Fibroblast of lung (primary cell): Measurements from ENCODE around the gene DRG2. TPM values are rescaled to one million over a fixed set of nuclear protein-coding genes. Genes with fewer than 3 reads are reported as not detected.

Source experiments
- DNase-seq, 2 donors: peaks; one replicate each; pipeline versions ENCODE4 v3.0.0 to v3.0.0-alpha.2; 2010; ENCODE audit warnings: low read depth in 2 of 2
- H2AFZ ChIP-seq: 2 replicates; pipeline ENCODE4 v1.5.1; 2012; ENCODE audit warnings: low read length, control low read depth, inconsistent platforms
- H3K27ac ChIP-seq: 2 replicates; pipeline ENCODE4 v1.5.1; 2011; ENCODE audit warnings: low read length, control low read depth; ENCODE audit not compliant: insufficient read depth
- H3K27me3 ChIP-seq: 2 replicates; pipeline ENCODE4 v1.5.1; 2011; ENCODE audit warnings: mild to moderate bottlenecking, low read length; ENCODE audit not compliant: control insufficient read depth, insufficient read depth
- H3K36me3 ChIP-seq: 2 replicates; pipeline ENCODE4 v1.5.1; 2011; ENCODE audit warnings: low read length; ENCODE audit not compliant: control insufficient read depth, insufficient read depth
- H3K4me1 ChIP-seq: 2 replicates; pipeline ENCODE4 v1.5.1; 2011; ENCODE audit warnings: low read length; ENCODE audit not compliant: control insufficient read depth, insufficient read depth; ENCODE audit errors: extremely low read depth
- H3K4me2 ChIP-seq: 2 replicates; pipeline ENCODE4 v1.5.1; 2011; ENCODE audit warnings: low read length, control low read depth; ENCODE audit not compliant: insufficient read depth; ENCODE audit errors: extremely low read depth
- H3K4me3 ChIP-seq, 4 experiments: fragments of 200-600 bp in 1 of 4; sonication (generic) in 1 of 4; replicated peaks in 1 of 4; 2 replicates each; pipeline ENCODE4 v1.5.1; 2011 to 2016; ENCODE audit warnings: low read length in 4 of 4, low read depth in 3 of 4, mild to moderate bottlenecking in 3 of 4, control low read depth in 2 of 4, inconsistent platforms in 1 of 4, mixed read lengths in 1 of 4; ENCODE audit not compliant: insufficient read depth in 1 of 4; ENCODE audit errors: control extremely low read depth in 1 of 4
- H3K79me2 ChIP-seq: 2 replicates; pipeline ENCODE4 v1.5.1; 2012; ENCODE audit warnings: mild to moderate bottlenecking, low read length, inconsistent platforms; ENCODE audit not compliant: control insufficient read depth, insufficient read depth
- H3K9ac ChIP-seq: 2 replicates; pipeline ENCODE4 v1.5.1; 2011; ENCODE audit warnings: mild to moderate bottlenecking, low read length, control low read depth; ENCODE audit not compliant: insufficient read depth
- H3K9me3 ChIP-seq: 2 replicates; pipeline ENCODE4 v1.5.1; 2012; ENCODE audit warnings: low read depth, low read length; ENCODE audit not compliant: control insufficient read depth, insufficient read depth
- H4K20me1 ChIP-seq: 2 replicates; pipeline ENCODE4 v1.5.1; 2011; ENCODE audit warnings: low read length; ENCODE audit not compliant: control insufficient read depth, insufficient read depth; ENCODE audit errors: extremely low read depth
- EZH2 ChIP-seq: IDR thresholded peaks from 2 replicates; pipeline ENCODE4 v1.5.1; 2012; ENCODE audit warnings: low read length, control low read depth, mild to moderate bottlenecking; ENCODE audit errors: missing control alignments
- polyA plus RNA-seq, 2 donors: library from polyadenylated mRNA; depleted of rRNA in 1 of 2; stranded (reverse) in 1 of 2; unstranded in 1 of 2; fragments of >200 nt; gene quantifications; 2 replicates each; pipeline ENCODE4 v1.2.1, GENCODE V29; 2011 to 2012; ENCODE audit warnings: missing spikeins in 1 of 2
- total RNA-seq: library from RNA; depleted of rRNA; stranded (reverse); fragments of >200 nt; gene quantifications from 2 replicates; pipeline ENCODE4 v1.2.1, GENCODE V29; 2014
- TF ChIP-seq, protein P1 (sequence below), 2 donors: IDR thresholded peaks in 1 of 2; conservative IDR thresholded peaks in 1 of 2; 1 replicate in 1 of 2; 2 replicates in 1 of 2; pipeline ENCODE4 v1.5.1; 2011 to 2012; ENCODE audit warnings: low read length in 2 of 2, control low read depth in 1 of 2, inconsistent platforms in 1 of 2, low read depth in 1 of 2, mild to moderate bottlenecking in 1 of 2

DRG2 gene
- total and polyA plus RNA-seq, 2 donors (not counting 1 experiment from before 2014, with no cell fraction given): 26.7 to 30.1 TPM

DNA sequence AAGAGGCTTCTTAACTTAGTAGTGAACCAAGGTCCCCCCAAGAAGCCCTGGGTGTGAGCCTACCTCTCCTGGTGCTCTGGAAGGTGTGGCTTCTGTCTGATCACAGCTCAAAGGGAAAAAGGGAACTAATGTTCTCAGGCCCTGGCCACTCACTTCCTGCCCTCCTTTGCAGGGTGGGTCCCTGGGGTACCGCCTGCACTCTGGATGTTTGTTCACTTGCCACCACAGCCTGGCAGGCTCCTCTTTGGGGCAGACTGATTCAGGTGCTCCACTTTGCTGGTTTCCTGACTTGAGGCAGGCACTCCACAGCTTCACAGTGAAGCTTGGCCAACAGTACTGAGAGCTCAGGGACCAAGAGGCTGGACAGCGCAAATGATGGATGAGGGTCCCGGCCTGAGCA is 14.9 kb downstream of the DRG2 start:
- no peak overlapping the region for H3K4me3 ChIP-seq
- no peak overlapping the region for H3K27ac ChIP-seq
- no peak overlapping the region for H3K9ac ChIP-seq
- no peak overlapping the region for H3K4me2 ChIP-seq
- H3K36me3 ChIP-seq: peaks cover 27% of the 10 kb centered on the region
- no peaks in the 10 kb centered on the region for H4K20me1 ChIP-seq
- H3K79me2 ChIP-seq: no peaks in the 10 kb centered on the region
- H3K4me1 ChIP-seq: no peaks in the 10 kb centered on the region
- no peak for TF ChIP-seq EZH2
- TF ChIP-seq, protein P1, sequence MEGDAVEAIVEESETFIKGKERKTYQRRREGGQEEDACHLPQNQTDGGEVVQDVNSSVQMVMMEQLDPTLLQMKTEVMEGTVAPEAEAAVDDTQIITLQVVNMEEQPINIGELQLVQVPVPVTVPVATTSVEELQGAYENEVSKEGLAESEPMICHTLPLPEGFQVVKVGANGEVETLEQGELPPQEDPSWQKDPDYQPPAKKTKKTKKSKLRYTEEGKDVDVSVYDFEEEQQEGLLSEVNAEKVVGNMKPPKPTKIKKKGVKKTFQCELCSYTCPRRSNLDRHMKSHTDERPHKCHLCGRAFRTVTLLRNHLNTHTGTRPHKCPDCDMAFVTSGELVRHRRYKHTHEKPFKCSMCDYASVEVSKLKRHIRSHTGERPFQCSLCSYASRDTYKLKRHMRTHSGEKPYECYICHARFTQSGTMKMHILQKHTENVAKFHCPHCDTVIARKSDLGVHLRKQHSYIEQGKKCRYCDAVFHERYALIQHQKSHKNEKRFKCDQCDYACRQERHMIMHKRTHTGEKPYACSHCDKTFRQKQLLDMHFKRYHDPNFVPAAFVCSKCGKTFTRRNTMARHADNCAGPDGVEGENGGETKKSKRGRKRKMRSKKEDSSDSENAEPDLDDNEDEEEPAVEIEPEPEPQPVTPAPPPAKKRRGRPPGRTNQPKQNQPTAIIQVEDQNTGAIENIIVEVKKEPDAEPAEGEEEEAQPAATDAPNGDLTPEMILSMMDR (conservative IDR thresholded peaks at IDR 0.05 in 1 of 2, IDR thresholded peaks at IDR 0.05 in 1 of 2; ENCODE audit: low read depth in 1 of 2, low read length in 2 of 2): no peak
- DNase-seq: no peak
- no peak overlapping the region for H2AFZ ChIP-seq
- H3K9me3 ChIP-seq: no peaks in the 10 kb centered on the region
- no peaks in the 10 kb centered on the region for H3K27me3 ChIP-seq

DNA sequence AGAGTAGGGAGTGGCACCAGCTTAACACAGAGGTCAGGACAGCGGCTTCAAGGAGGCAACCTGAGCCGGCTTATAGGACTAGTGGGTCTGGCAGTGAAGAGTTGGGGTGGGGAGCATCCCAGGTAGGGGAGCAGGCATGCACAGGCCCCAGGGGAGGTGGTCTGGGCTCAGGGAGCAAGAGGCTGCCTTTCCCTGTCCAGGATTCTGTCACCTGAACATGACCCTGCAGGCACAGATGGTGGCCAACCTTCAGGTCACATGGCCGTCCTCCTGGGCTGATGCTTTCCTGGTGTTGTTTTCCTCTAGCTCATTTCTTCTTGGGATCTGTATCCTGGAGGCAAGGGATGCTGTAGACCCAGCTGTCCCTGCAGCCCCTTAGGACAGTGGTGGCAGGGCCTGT is 17.3 kb downstream of the DRG2 start:
- no peaks in the 10 kb centered on the region for H4K20me1 ChIP-seq
- no peak overlapping the region for H3K9ac ChIP-seq
- no peak overlapping the region for H3K27ac ChIP-seq
- H3K4me1 ChIP-seq: no peaks in the 10 kb centered on the region
- H3K9me3 ChIP-seq: no peaks in the 10 kb centered on the region
- H3K36me3 ChIP-seq: peaks cover 15% of the 10 kb centered on the region
- no peaks in the 10 kb centered on the region for H3K27me3 ChIP-seq
- DNase-seq: no peak
- no peak overlapping the region for H3K4me3 ChIP-seq
- no peak overlapping the region for H2AFZ ChIP-seq
- H3K79me2 ChIP-seq: no peaks in the 10 kb centered on the region
- TF ChIP-seq, protein P1 (conservative IDR thresholded peaks at IDR 0.05 in 1 of 2, IDR thresholded peaks at IDR 0.05 in 1 of 2; ENCODE audit: low read depth in 1 of 2, low read length in 2 of 2): no peak
- no peak for TF ChIP-seq EZH2
- H3K4me2 ChIP-seq: no peak overlapping the region

DNA sequence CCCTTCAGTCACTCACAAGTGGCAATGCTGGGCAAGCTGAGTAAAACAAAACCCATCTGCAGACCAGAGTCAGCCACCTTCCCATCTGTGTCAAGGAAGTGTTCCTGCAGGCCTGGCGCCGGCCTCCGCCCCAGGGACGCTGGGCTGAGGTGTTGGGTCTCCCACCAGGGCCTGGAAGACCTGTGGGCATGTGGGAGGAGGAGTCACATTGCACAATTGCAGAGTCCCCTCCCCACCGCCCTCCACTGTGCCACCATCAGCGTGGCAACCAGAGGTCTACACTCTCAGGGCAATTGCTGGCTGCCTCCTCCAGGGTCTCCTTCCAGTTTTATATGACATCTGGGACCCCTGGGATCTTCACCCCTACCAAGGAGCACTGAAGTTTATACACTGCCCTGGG is 17.8 kb downstream of the DRG2 start:
- H3K9me3 ChIP-seq: no peaks in the 10 kb centered on the region
- H3K4me1 ChIP-seq: no peaks in the 10 kb centered on the region
- H3K36me3 ChIP-seq: peaks cover 13% of the 10 kb centered on the region
- H4K20me1 ChIP-seq: no peaks in the 10 kb centered on the region
- H3K27me3 ChIP-seq: peaks cover under 1% of the 10 kb centered on the region
- H2AFZ ChIP-seq: no peak overlapping the region
- no peak overlapping the region for H3K27ac ChIP-seq
- H3K4me3 ChIP-seq: no peak overlapping the region
- H3K4me2 ChIP-seq: no peak overlapping the region
- no peak for TF ChIP-seq EZH2
- TF ChIP-seq, protein P1 (conservative IDR thresholded peaks at IDR 0.05 in 1 of 2, IDR thresholded peaks at IDR 0.05 in 1 of 2; ENCODE audit: low read depth in 1 of 2, low read length in 2 of 2): no peak
- H3K9ac ChIP-seq: no peak overlapping the region
- no peak for DNase-seq
- H3K79me2 ChIP-seq: no peaks in the 10 kb centered on the region
